ENCODE results near the gene PSMC4.

PSMC4 gene

DNA sequence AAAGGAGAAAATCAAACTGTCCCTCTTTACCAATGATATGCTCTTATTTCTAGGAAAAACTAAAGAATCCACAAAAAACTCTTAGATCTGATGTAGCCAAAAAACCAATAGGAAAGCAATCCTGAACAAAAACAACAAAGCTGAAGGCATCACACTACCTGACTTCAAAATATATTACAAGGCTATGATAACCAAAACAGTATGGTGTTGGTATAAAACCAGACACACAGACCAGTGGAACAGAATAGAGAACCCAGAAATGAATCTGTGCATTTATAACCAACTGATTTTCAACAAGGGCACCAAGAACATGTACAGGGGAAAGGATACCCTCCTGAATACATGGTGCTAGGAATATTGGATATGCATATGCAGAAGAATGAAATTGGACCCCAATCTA is 16.2 kb downstream of the PSMC4 start:
- no peak for DNase-seq (ENCODE audit: low read depth in 1 of 2, low spot score in 1 of 2)

GRCh38 chr19:39987596-39987995 is 16.6 kb downstream of the PSMC4 start:
- no peak for DNase-seq (ENCODE audit: low read depth in 1 of 2, low spot score in 1 of 2)

GRCh38 chr19:39993605-39994004 is 22.6 kb downstream of the PSMC4 start:
- DNase-seq (ENCODE audit: low read depth in 1 of 2, low spot score in 1 of 2), result no peak

DNA sequence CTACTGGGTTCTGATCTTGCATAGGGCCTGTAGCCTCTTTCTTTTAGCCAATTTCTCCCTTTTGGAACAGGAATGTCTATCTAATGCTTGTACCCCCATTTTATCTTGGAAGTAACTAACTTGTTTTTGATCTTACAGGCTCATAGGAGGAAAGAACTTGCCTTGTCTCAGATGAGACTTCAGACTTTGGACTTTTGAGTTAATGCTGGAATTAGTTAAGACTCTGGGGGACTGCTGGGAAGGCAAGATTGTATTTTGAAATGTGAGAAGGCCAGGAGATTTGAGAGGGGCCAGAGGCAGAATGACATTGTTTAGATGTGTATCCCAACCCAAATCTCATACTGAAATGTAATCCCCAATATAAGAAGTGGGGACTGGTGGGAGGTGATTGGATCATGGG is 23.4 kb downstream of the PSMC4 start:
- DNase-seq (ENCODE audit: low read depth in 1 of 2, low spot score in 1 of 2), result no peak

GRCh38 chr19:39995794-39996193 is 24.8 kb downstream of the PSMC4 start:
- DNase-seq (ENCODE audit: low read depth in 1 of 2, low spot score in 1 of 2), result no peak

GRCh38 chr19:39996218-39996810 is 25.3 kb downstream of the PSMC4 start:
- no peak for DNase-seq (ENCODE audit: low read depth in 1 of 2, low spot score in 1 of 2)

DNA sequence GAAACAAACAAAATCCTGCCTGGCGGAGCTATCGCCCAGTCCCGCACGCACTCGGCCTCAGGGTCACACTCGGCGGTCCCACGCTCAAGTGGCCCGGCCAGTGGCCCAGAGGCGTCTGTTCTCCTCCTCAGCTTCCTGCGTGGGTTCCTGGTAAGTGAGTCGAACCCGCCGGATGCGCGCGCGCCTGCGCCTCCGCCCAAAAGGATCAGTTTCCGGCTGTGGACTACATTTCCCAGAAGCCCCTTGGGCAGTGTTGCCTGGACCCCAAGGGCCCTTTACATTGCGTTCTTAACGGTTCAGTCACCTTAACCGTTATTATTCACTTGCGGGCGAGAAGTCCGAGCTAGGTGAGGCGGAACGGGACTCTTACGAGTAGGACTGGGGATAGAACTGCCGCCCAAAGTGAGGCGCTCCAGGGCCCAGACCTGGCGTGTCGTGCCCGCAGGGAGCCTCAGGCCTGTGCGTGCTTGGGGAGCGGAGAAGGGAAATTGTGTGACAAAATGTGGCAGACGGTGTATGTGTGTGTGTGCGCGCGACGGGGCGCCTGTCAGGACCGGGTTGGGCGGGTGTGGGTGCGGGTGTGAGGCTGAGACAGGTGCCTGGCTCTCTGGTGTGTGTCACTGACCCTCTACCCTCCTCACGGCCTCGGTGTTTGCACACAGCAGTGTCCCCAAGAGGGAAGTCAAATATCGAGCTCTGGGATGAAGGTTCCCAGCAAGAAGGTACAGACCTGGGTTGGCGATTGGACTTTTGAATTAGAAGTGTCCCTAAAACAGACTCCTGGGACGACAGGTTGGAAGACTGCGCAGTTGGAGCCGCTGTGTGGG is 26.1 kb downstream of the PSMC4 start, which contains the start of gene ZNF546:
ZNF546 (plus strand) TSS at position 250 of the 827 bp plus-strand sequence. CDS start 1,267 bp downstream, outside the sequence.
- DNase-seq (ENCODE audit: low read depth in 1 of 2, low spot score in 1 of 2), result peak; percentile 82 to 86

DNA sequence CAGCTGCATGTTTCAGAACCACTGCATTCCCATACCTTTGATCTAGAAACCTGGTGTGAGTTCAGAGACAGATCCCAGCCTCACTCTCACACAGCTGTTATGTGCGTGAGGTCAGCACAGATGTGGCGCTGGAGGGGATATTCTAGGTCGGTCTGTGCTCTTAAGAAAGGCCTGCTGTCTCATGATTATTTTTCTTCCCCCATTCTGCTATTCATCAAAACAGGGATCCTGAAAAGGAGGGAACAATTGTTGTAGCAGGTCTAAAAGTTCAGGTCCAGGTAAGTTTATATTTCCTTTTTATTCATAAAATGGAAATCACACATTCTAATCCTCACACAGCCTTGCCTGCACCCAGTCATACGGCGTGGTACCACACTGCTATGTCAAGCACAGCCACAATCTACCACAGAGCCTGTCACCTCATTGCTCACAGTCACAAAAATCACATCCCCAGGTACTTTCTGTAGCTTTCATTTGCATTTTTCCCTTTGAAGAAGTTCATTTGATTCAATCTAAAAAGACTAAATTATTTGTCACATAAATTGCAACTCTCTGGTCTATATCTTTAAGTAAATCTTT is 26.8 kb downstream of the PSMC4 start:
- DNase-seq (ENCODE audit: low read depth in 1 of 2, low spot score in 1 of 2), result peak in 1 of 2 donors; percentile 16

DNA sequence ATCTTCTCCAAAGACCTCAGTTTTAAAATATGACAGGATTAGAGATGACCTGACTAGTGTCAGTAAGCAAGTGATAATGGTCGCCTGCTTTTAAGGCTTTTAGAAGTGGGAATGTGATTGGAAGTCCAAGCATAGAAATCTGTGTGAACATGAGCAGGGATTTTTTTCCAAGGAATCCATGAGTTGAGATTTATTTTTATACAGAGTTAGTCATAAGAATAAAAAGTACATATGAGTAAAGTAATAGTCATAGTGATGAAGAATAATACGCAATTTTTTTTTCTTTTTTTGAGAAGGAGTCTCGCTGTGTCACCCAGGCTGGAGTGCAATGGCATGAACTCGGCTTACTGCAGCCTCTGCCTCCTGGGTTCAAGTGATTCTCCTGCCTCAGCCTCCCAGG is 27.5 kb downstream of the PSMC4 start:
- DNase-seq (ENCODE audit: low read depth in 1 of 2, low spot score in 1 of 2), result no peak

DNA sequence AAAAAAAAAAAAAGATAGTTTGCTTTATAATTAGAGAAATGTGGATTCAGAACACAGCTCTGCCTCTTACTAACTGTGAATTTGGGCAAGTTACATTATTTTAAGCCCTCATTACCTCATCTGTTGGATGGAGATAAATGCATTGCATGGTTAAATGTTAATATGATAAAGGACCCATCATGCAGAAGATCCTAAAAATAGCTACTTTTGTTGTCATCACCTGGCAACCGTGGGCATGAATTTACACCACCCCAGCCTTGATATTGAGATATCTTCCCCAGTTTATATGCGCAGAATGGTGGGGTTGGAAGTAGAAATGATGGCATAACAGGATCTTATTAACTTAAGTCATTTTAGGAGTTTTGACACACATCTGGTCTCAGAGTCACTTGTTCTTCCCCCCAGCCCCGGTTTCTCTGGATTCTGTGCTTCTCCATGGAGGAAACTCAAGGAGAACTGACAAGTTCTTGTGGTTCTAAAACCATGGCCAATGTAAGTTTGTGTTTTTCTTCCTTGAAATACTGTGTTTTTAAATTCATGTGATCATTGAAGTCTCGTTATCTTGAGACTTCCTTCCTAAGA is 34.8 kb downstream of the PSMC4 start:
- DNase-seq (ENCODE audit: low read depth in 1 of 2, low spot score in 1 of 2), result no peak

DNA sequence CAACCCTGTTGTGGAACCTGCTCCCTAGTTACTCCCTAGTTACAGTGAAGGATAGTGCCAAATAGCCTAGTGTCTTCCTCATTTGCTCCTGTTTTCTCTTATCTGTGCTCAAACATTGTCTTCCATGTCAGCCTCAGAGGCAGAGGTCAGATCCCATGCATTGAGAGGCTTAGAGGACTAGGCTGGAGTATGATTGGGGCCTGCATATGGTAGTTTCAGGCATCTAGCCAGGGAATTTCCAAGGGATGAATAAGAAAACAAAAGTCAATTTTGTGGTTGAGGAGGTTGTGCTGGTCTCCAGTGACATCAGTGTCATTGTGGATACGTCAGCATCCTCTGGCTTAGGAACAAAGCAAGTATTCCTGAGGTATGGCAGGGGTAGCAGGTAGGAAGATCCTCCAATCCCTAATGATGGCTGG is 35.3 kb downstream of the PSMC4 start:
- DNase-seq (ENCODE audit: low read depth in 1 of 2, low spot score in 1 of 2), result no peak

- DNase-seq (ENCODE audit: low read depth in 1 of 2, low spot score in 1 of 2), result no peak
Observed at GRCh38 chr19:40009674-40010073, 38.7 kb downstream of the PSMC4 start.

DNA sequence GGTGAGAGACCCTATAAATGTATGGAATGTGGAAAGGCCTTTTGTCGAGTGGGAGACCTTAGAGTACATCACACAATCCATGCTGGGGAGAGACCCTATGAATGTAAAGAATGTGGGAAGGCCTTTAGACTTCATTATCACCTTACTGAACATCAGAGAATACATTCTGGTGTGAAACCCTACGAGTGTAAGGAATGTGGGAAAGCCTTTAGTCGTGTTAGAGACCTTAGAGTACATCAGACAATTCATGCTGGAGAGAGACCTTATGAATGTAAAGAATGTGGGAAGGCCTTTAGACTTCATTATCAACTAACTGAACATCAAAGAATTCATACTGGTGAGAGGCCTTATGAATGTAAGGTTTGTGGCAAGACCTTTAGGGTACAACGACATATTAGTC is 43.0 kb downstream of the PSMC4 start:
- DNase-seq (ENCODE audit: low read depth in 1 of 2, low spot score in 1 of 2), result no peak

DNA sequence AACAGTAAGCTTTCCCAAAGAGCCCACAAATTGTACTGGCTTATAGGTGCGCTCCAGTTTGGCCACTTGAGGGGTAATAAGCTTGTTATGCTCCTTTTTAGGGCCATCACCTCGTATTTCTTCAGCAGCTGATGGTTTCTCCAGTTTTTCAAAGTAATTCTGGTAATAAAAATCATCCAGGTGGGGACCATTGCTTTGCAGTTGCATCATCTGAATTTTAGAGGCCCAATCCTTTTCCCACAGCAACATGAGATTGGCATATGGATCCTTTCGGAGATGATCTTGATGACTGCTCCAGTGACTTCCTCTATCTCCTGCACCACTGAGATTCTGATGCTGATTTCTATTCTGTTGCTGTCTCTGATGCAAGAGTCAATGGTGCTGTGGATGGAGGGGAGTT is 53.0 kb downstream of the PSMC4 start:
- no peak for DNase-seq (ENCODE audit: low read depth in 1 of 2, low spot score in 1 of 2)

- DNase-seq (ENCODE audit: low read depth in 1 of 2, low spot score in 1 of 2), result no peak
Observed at GRCh38 chr19:40025938-40026596, 55.1 kb downstream of the PSMC4 start.

DNA sequence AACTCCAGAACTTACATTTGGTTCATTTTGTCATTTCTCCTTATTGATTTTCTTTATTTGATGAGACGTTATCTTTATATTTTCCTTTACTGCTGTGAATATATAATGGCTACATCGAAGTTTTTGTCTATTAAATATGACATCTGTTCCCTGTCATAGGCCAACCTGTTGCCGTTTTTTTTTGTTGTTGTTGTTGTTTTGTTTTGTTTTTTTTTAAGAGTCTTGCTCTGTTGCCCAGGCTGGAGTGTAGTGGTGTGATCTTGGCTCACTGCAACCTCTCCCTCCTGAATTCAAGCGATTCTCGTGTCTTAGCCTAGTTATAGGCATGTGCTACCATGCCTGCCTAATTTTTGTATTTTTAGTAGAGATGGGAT is 55.6 kb downstream of the PSMC4 start:
- no peak for DNase-seq (ENCODE audit: low read depth in 1 of 2, low spot score in 1 of 2)

Data from activated CD4-positive, alpha-beta T cell treated with anti-CD3 and anti-CD28 coated beads, Interleukin-2, amount 50 U/mL, for 24 hours (primary cell).